Measurements from ENCODE around the gene PLAGL1. TPM values are rescaled to one million over a fixed set of nuclear protein-coding genes. Genes with fewer than 3 reads are reported as not detected.

Gene PLAGL1
- total and polyA plus RNA-seq, 3 experiments from 2014 or later: 2.3 to 18.8 (median 17.8) TPM

GRCh38 chr6:143952947-143953701 lies 54.9 kb downstream of the PLAGL1 start:
- Histone ChIP-seq H3K4me3 (ENCODE audit: low read length) (no peak overlapping the region), H3K27me3 (ENCODE audit: insufficient read depth, low read length, poor library complexity, severe bottlenecking) (no peaks in the 10 kb centered on the region), H3K27ac (ENCODE audit: low read depth, low read length) (no peak overlapping the region), H3K4me1 (ENCODE audit: insufficient read depth, low read length) (no peaks in the 10 kb centered on the region), H3K36me3 (ENCODE audit: insufficient read depth, low read length) (no peaks in the 10 kb centered on the region), H3K9me3 (ENCODE audit: low read length) (no peaks in the 10 kb centered on the region)
- ChIA-PET CTCF (interaction anchor here (1.0 to 2.3 kb wide), 5 partner anchors 9 to 60 kb away, joined by 3 to 6 read pairs (median 5); no protein-coding TSS in a partner anchor), POLR2A (no interaction called here)
- Mint-ChIP-seq H3K27ac (no peak overlapping the region), H3K9me3 (no peaks in the 10 kb centered on the region), H3K27me3 (peaks cover 0 to 1% of the 10 kb centered on the region in 2 donors), H3K4me1 (no peaks in the 10 kb centered on the region), H3K36me3 (peaks cover 0 to 4% (median 0%) of the 10 kb centered on the region in 3 donors), H3K4me3 (no peak overlapping the region)
- no peak for DNase-seq

- H3K9me3 ChIP-seq (ENCODE audit: low read length): no peaks in the 10 kb centered on the region
- no peak for DNase-seq
- H3K36me3 ChIP-seq (ENCODE audit: insufficient read depth, low read length): no peaks in the 10 kb centered on the region
- POLR2A ChIA-PET: no interaction called here
- no peaks in the 10 kb centered on the region for H3K4me1 Mint-ChIP-seq
- H3K9me3 Mint-ChIP-seq: no peaks in the 10 kb centered on the region
- no peak overlapping the region for H3K27ac Mint-ChIP-seq
- no peaks in the 10 kb centered on the region for H3K27me3 ChIP-seq (ENCODE audit: insufficient read depth, low read length, poor library complexity, severe bottlenecking)
- H3K4me3 Mint-ChIP-seq: no peak overlapping the region
- peaks cover 0 to 1% of the 10 kb centered on the region in 2 donors for H3K27me3 Mint-ChIP-seq
- CTCF ChIA-PET: no interaction called here
- no peaks in the 10 kb centered on the region for H3K4me1 ChIP-seq (ENCODE audit: insufficient read depth, low read length)
- peaks cover 0 to 4% (median 0%) of the 10 kb centered on the region in 3 donors for H3K36me3 Mint-ChIP-seq
- H3K4me3 ChIP-seq (ENCODE audit: low read length): no peak overlapping the region
- no peak overlapping the region for H3K27ac ChIP-seq (ENCODE audit: low read depth, low read length)
Observed at GRCh38 chr6:143952060-143952778, 55.8 kb downstream of the PLAGL1 start.

- no peaks in the 10 kb centered on the region for H3K27me3 ChIP-seq (ENCODE audit: insufficient read depth, low read length, poor library complexity, severe bottlenecking)
- no peak for DNase-seq
- Mint-ChIP-seq H3K27me3 (no peaks in the 10 kb centered on the region), H3K36me3 (peaks cover 0 to 6% (median 0%) of the 10 kb centered on the region in 3 donors), H3K27ac (no peak overlapping the region), H3K4me3 (no peak overlapping the region), H3K4me1 (no peaks in the 10 kb centered on the region), H3K9me3 (no peaks in the 10 kb centered on the region)
- ChIA-PET CTCF (interaction anchor here (0.7 kb wide), 1 partner anchor 8 kb away, joined by 3 read pairs; no protein-coding TSS in a partner anchor), POLR2A (no interaction called here)
- no peaks in the 10 kb centered on the region for H3K4me1 ChIP-seq (ENCODE audit: insufficient read depth, low read length)
- no peaks in the 10 kb centered on the region for H3K36me3 ChIP-seq (ENCODE audit: insufficient read depth, low read length)
- H3K4me3 ChIP-seq (ENCODE audit: low read length): no peak overlapping the region
- H3K27ac ChIP-seq (ENCODE audit: low read depth, low read length): no peak overlapping the region
- H3K9me3 ChIP-seq (ENCODE audit: low read length): no peaks in the 10 kb centered on the region
Observed at GRCh38 chr6:143950875-143951274, 57.2 kb downstream of the PLAGL1 start.

- no peak overlapping the region for H3K4me3 ChIP-seq (ENCODE audit: low read length)
- no peaks in the 10 kb centered on the region for H3K27me3 Mint-ChIP-seq
- peaks cover 0 to 6% (median 0%) of the 10 kb centered on the region in 3 donors for H3K36me3 Mint-ChIP-seq
- H3K27ac ChIP-seq (ENCODE audit: low read depth, low read length): no peak overlapping the region
- H3K36me3 ChIP-seq (ENCODE audit: insufficient read depth, low read length): no peaks in the 10 kb centered on the region
- no peak for DNase-seq
- H3K9me3 ChIP-seq (ENCODE audit: low read length): no peaks in the 10 kb centered on the region
- H3K27ac Mint-ChIP-seq: no peak overlapping the region
- no peaks in the 10 kb centered on the region for H3K4me1 ChIP-seq (ENCODE audit: insufficient read depth, low read length)
- H3K27me3 ChIP-seq (ENCODE audit: insufficient read depth, low read length, poor library complexity, severe bottlenecking): no peaks in the 10 kb centered on the region
- no peaks in the 10 kb centered on the region for H3K9me3 Mint-ChIP-seq
- ChIA-PET POLR2A (no interaction called here), CTCF (interaction anchor here (1.3 kb wide), 1 partner anchor 8 kb away, joined by 3 read pairs; no protein-coding TSS in a partner anchor)
- no peaks in the 10 kb centered on the region for H3K4me1 Mint-ChIP-seq
- no peak overlapping the region for H3K4me3 Mint-ChIP-seq
Observed at GRCh38 chr6:143949962-143950361, 58.1 kb downstream of the PLAGL1 start.

- no peak for DNase-seq
- H3K4me1 Mint-ChIP-seq: no peaks in the 10 kb centered on the region
Observed at GRCh38 chr6:143949535-143949934, 58.5 kb downstream of the PLAGL1 start.

GRCh38 chr6:143948208-143948607 lies 59.9 kb downstream of the PLAGL1 start:
- H3K9me3 Mint-ChIP-seq: no peaks in the 10 kb centered on the region
- H3K9me3 ChIP-seq (ENCODE audit: low read length): no peaks in the 10 kb centered on the region
- H3K27ac Mint-ChIP-seq: no peak overlapping the region
- no peak overlapping the region for H3K4me3 Mint-ChIP-seq
- CTCF ChIA-PET: interaction anchor here (1.7 kb wide), 1 partner anchor 8 kb away, joined by 8 read pairs; no protein-coding TSS in a partner anchor
- H3K27me3 Mint-ChIP-seq: no peaks in the 10 kb centered on the region
- no peak overlapping the region for H3K4me3 ChIP-seq (ENCODE audit: low read length)
- peaks cover 0 to 6% (median 0%) of the 10 kb centered on the region in 3 donors for H3K36me3 Mint-ChIP-seq
- no peaks in the 10 kb centered on the region for H3K4me1 ChIP-seq (ENCODE audit: insufficient read depth, low read length)
- H3K27ac ChIP-seq (ENCODE audit: low read depth, low read length): no peak overlapping the region
- POLR2A ChIA-PET: no interaction called here
- no peaks in the 10 kb centered on the region for H3K4me1 Mint-ChIP-seq
- no peak for DNase-seq
- H3K36me3 ChIP-seq (ENCODE audit: insufficient read depth, low read length): no peaks in the 10 kb centered on the region
- no peaks in the 10 kb centered on the region for H3K27me3 ChIP-seq (ENCODE audit: insufficient read depth, low read length, poor library complexity, severe bottlenecking)

More at GRCh38 chr6:143949535-143949934, 58.5 kb downstream of the PLAGL1 start:
- H3K36me3 Mint-ChIP-seq: peaks cover 0 to 6% (median 0%) of the 10 kb centered on the region in 3 donors
- no peak overlapping the region for H3K4me3 ChIP-seq (ENCODE audit: low read length)
- CTCF ChIA-PET: interaction anchor here (1.3 to 1.7 kb wide), 2 partner anchors 9 to 10 kb away, joined by 3 to 8 read pairs; no protein-coding TSS in a partner anchor
- no peaks in the 10 kb centered on the region for H3K9me3 ChIP-seq (ENCODE audit: low read length)
- H3K4me1 ChIP-seq (ENCODE audit: insufficient read depth, low read length): no peaks in the 10 kb centered on the region
- no peaks in the 10 kb centered on the region for H3K27me3 ChIP-seq (ENCODE audit: insufficient read depth, low read length, poor library complexity, severe bottlenecking)
- no peak overlapping the region for H3K27ac ChIP-seq (ENCODE audit: low read depth, low read length)
- POLR2A ChIA-PET: no interaction called here
- H3K9me3 Mint-ChIP-seq: no peaks in the 10 kb centered on the region
- H3K4me3 Mint-ChIP-seq: no peak overlapping the region
- no peak overlapping the region for H3K27ac Mint-ChIP-seq
- H3K27me3 Mint-ChIP-seq: no peaks in the 10 kb centered on the region
- no peaks in the 10 kb centered on the region for H3K36me3 ChIP-seq (ENCODE audit: insufficient read depth, low read length)

GRCh38 chr6:143941852-143942627 lies 66.0 kb downstream of the PLAGL1 start:
- Histone ChIP-seq H3K36me3 (ENCODE audit: insufficient read depth, low read length) (no peaks in the 10 kb centered on the region), H3K27ac (ENCODE audit: low read depth, low read length) (no peak overlapping the region), H3K9me3 (ENCODE audit: low read length) (no peaks in the 10 kb centered on the region), H3K27me3 (ENCODE audit: insufficient read depth, low read length, poor library complexity, severe bottlenecking) (no peaks in the 10 kb centered on the region), H3K4me3 (ENCODE audit: low read length) (no peak overlapping the region), H3K4me1 (ENCODE audit: insufficient read depth, low read length) (peaks cover 4% of the 10 kb centered on the region)
- Mint-ChIP-seq H3K4me1 (peaks cover 5 to 13% (median 11%) of the 10 kb centered on the region in 3 donors), H3K36me3 (peaks cover 0 to 2% (median 0%) of the 10 kb centered on the region in 3 donors), H3K27me3 (peaks cover 3% of the 10 kb centered on the region in 2 donors), H3K9me3 (no peaks in the 10 kb centered on the region), H3K27ac (peak overlapping the region in 2 of 8 donors; percentile 17 to 30), H3K4me3 (no peak overlapping the region)
- peak; percentile 28 to 79 (median 37) for DNase-seq
- POLR2A ChIA-PET: no interaction called here
- CTCF ChIA-PET: interaction anchor here (1.0 to 3.5 kb wide), 10 partner anchors 9 to 380 kb away, joined by 3 to 15 read pairs (median 5); no protein-coding TSS in a partner anchor
